ENCODE data around the gene ACTN4. TPM values are rescaled to one million over a fixed set of nuclear protein-coding genes. Genes with fewer than 3 reads are reported as not detected.

ACTN4 gene
- polyA plus RNA-seq, 6 donors from 2014 or later = 6.8 to 15.8 (median 10.6) TPM

DNA sequence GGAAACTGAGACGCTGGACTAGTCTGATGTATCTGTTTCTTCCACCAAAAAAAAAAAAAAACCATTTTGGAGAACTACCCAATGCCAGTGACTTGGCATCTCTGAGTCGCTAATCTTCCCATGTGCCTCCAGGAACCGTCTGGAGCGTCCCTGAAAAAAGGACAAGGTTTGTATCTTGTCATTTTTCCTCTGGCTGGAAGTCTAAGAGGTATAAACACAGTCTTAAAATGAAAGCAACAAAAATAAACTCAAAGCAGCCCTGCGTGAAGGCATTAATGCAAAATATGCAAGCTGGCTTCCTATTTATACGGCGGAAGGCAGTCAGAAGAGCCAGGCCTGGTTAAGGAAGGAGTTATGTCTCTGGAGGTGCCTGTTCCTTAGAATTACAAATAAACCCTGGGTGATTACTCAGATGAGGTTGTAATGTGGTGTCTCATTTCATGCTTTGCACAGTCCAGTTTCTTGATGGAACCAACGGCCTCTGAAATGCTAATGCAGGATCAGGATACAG is 20.3 kb downstream of the ACTN4 start:
- DNase-seq = no peak
- Mint-ChIP-seq H3K9me3 (no peaks in the 10 kb centered on the region), H3K27ac (peak overlapping the region; percentile 91 to 99 (median 98)), H3K4me1 (peaks cover 59 to 95% (median 81%) of the 10 kb centered on the region in 3 donors), H3K27me3 (no peaks in the 10 kb centered on the region), H3K36me3 (no peaks in the 10 kb centered on the region), H3K4me3 (peak overlapping the region; percentile 58 to 92 (median 84))
- ATAC-seq (ENCODE audit: low read depth in 2 of 2) = peak; percentile 57 to 59

DNA sequence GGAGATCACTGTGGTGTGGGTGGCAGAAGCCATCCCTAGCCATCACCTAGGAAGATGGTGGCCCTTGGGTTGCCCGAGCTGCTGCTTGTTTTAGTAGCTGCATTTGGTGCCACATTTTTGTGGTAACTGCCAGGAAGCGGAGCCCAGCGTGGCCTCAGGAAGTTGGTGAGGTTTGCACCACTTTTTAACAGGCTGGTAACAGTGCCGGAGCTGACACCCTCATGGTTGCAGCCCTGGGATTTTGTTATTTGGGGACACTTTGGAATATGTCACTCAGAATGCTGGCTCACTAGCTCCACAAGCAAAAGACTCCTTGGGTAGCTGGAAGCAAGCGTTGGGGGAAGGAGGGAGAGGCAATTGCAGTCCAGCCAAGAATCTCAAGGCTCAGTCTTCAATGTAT is 22.1 kb downstream of the ACTN4 start:
- Mint-ChIP-seq H3K27ac (peak overlapping the region in 5 of 6 donors; percentile 16 to 91 (median 66)), H3K4me3 (peak overlapping the region; percentile 9 to 92 (median 80)), H3K4me1 (peaks cover 58 to 86% (median 76%) of the 10 kb centered on the region in 3 donors), H3K36me3 (no peaks in the 10 kb centered on the region), H3K27me3 (no peaks in the 10 kb centered on the region), H3K9me3 (no peaks in the 10 kb centered on the region)
- ATAC-seq (ENCODE audit: low read depth in 2 of 2) (no peak), DNase-seq (no peak)

DNA sequence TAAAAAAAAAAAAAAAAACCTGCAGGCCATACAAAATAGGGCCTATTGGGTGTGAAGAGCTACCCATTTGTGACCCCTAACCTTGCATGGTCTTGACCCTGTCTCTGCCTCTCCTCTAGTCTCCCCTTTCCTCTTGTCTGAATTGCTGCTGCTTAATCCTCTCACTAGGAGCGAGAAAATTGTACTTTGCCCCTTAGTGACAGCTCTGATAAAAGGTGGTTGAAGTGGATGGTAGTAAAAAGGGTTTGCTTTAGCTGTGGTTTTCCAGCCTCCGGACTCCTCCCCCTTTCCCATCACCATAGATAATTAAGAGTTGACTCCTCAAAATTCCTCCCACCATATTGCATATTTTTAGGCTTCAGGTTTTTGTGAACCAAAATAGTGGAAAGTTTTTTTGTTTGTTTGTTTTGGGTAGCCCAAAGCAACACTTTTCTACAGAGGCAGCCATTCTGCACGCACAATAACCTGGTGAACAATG is 23.5 kb downstream of the ACTN4 start:
- Mint-ChIP-seq H3K9me3 (no peaks in the 10 kb centered on the region), H3K36me3 (no peaks in the 10 kb centered on the region), H3K4me3 (peak overlapping the region in 1 of 8 donors; percentile 26), H3K4me1 (peaks cover 64 to 86% (median 78%) of the 10 kb centered on the region in 3 donors), H3K27ac (peak overlapping the region in 1 of 6 donors; percentile 59), H3K27me3 (no peaks in the 10 kb centered on the region)
- no peak for ATAC-seq (ENCODE audit: low read depth in 2 of 2)
- DNase-seq = no peak

DNA sequence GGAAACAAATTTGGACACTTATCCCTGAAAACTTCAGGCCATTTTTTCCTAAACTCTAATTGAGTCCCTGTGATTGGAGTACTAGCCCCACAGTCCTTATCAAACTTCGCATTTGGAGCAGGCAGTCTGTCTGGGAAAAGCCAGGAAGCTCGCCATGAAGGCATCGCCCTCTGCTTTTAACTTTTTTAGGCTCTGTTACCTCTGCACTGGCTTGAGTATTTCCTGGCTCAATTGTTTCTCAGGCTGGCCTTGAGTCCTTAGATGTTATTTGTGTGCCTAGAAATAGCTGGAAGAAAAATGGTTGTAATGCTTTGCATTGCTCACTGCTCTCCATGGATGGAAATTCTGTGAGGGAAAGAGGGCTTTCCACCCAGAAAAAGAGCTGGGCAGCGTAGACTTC is 24.2 kb downstream of the ACTN4 start:
- peak overlapping the region in 1 of 6 donors; percentile 38 for H3K27ac Mint-ChIP-seq
- ATAC-seq (ENCODE audit: low read depth in 2 of 2) (no peak), DNase-seq (no peak)
- no peaks in the 10 kb centered on the region for H3K27me3 Mint-ChIP-seq
- H3K4me1 Mint-ChIP-seq = peaks cover 66 to 86% (median 78%) of the 10 kb centered on the region in 3 donors
- no peaks in the 10 kb centered on the region for H3K36me3 Mint-ChIP-seq
- H3K4me3 Mint-ChIP-seq = no peak overlapping the region
- no peaks in the 10 kb centered on the region for H3K9me3 Mint-ChIP-seq

DNA sequence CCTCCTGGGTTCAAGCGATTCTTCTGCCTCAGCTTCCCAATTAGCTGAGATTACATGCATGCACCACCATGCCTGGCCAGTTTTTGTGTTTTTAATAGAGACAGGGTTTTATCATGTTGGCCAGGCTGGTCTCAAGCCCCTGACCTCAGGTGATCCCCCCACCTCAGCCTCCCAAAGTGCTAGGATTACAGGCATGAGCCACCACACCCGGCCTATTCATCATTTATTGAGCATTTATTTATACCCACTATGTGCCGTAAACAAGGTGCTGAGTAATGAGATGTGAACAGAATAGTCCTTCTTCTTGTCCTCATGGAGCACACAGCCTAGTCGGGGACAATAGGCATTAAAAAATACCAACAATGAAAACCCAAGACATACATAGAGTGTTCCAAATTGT is 25.6 kb downstream of the ACTN4 start:
- DNase-seq (no peak), ATAC-seq (ENCODE audit: low read depth in 2 of 2) (no peak)
- H3K9me3 Mint-ChIP-seq = no peaks in the 10 kb centered on the region
- peaks cover 69 to 86% (median 78%) of the 10 kb centered on the region in 3 donors for H3K4me1 Mint-ChIP-seq
- H3K4me3 Mint-ChIP-seq = no peak overlapping the region
- no peak overlapping the region for H3K27ac Mint-ChIP-seq
- H3K27me3 Mint-ChIP-seq = no peaks in the 10 kb centered on the region
- H3K36me3 Mint-ChIP-seq = no peaks in the 10 kb centered on the region

DNA sequence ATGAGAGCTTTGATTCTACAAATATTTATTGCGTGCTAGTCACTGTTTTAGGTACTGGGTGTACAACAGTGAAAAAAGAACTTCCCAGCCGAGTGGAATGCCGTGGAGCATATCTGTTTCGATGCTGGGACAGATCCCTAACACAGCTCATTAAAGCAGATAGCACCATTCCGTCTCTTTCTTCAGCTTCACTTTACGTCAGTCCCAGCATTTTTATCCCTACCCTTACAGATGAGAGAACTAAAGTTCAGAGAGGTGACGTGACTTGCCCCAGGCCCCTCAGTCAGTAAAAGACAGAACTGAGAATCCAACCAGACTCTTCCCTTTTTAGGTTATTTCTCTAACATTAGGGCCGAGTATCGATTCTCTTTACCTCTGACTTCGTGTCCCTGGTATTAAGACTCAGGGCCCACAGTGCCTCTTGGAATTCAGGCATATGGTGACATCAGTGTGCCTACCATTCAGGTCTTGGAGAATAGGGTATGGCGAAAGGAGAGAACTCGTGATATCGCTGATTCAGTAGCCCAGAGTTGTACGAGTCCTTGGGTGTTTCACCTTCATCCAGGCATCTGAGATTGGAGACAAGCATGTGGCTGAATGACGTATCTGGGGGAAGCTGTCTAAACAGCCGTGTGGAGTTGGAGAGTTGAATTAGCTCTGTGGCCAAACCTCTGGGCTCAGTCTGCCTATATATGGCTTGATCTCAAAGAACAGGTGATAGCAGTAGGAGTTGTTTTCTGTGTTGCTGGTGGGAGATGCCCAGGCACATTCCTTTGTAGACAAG is 27.1 kb downstream of the ACTN4 start:
- Mint-ChIP-seq H3K36me3 (peaks cover 0 to 1% of the 10 kb centered on the region in 2 donors), H3K4me1 (peaks cover 67 to 85% (median 78%) of the 10 kb centered on the region in 3 donors), H3K27ac (peak overlapping the region in 4 of 6 donors; percentile 24 to 92 (median 46)), H3K27me3 (no peaks in the 10 kb centered on the region), H3K9me3 (no peaks in the 10 kb centered on the region), H3K4me3 (peak overlapping the region in 1 of 8 donors; percentile 8)
- DNase-seq = no peak
- peak in 1 of 2 donors; percentile 27 for ATAC-seq (ENCODE audit: low read depth in 2 of 2)

DNA sequence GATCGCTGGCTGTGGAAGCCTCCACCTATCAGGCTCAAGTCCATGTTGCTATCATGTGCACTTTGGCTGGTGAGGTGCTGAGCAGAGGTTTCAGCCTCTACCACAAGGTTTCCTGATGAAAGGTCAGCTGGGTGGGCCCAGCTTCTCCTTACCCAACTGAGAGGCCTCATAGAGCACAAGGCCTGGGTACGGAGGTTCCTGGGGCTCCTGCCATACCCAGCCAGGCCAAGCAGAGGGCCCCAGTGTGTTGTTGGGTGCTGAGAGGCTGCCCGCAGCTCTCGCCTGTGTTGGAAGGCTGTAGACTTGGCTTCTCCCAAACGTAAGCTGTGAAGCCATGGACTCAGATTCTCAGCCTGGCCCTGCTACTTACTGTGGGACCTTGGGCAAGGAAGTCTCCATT is 28.2 kb downstream of the ACTN4 start:
- Mint-ChIP-seq H3K36me3 (peaks cover 0 to 7% of the 10 kb centered on the region in 2 donors), H3K4me1 (peaks cover 66 to 81% (median 76%) of the 10 kb centered on the region in 3 donors), H3K27ac (peak overlapping the region in 2 of 6 donors; percentile 56 to 58), H3K4me3 (peak overlapping the region in 2 of 8 donors; percentile 41 to 44), H3K9me3 (no peaks in the 10 kb centered on the region), H3K27me3 (no peaks in the 10 kb centered on the region)
- no peak for ATAC-seq (ENCODE audit: low read depth in 2 of 2)
- DNase-seq = no peak

DNA sequence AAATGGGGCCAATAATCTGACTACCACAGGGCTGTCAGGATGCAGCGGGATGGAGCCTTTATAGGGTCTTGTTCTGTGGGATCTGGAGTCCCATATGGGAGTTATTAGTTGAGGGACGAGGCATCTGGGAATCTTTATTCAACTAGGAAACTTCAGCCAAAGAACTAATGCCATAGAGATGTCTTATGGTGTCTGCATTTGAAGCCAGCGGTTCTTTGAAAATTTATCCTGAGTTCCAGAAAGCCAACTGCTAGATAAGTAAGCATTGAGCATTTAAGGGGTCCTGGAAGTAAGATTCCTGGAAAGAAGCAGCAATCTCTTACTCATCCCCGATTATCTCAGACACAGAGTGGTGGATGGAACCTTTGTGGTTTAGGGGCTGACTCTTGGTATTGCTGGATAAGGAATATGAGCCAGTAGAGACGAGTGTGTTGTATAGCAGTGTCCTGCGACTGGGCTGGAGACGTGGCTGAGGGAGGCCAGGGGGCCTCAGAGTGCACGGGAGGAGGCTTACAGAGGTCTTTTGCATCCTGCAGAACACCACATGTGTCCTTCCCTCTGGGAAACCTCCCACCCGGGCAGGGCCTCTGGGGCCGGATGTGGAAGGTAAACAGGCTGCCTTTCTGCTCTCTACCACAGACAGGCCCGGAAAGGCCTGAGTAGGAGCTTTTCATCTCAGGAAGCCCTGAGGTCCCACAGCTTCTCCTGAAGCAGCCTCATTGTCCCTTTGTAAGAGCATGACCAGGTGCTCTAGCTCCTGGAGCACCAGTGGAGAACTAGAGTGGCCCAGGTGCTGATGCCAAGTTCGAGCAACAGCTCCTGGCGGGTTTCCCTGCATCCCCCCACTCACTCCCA is 28.8 kb downstream of the ACTN4 start:
- Mint-ChIP-seq H3K4me3 (peak overlapping the region in 6 of 8 donors; percentile 51 to 84 (median 68)), H3K36me3 (peaks cover under 1 to 7% of the 10 kb centered on the region in 2 donors), H3K27ac (peak overlapping the region in 5 of 6 donors; percentile 54 to 90 (median 69)), H3K4me1 (peaks cover 65 to 80% (median 73%) of the 10 kb centered on the region in 3 donors), H3K27me3 (no peaks in the 10 kb centered on the region), H3K9me3 (no peaks in the 10 kb centered on the region)
- DNase-seq (no peak), ATAC-seq (ENCODE audit: low read depth in 2 of 2) (no peak)

DNA sequence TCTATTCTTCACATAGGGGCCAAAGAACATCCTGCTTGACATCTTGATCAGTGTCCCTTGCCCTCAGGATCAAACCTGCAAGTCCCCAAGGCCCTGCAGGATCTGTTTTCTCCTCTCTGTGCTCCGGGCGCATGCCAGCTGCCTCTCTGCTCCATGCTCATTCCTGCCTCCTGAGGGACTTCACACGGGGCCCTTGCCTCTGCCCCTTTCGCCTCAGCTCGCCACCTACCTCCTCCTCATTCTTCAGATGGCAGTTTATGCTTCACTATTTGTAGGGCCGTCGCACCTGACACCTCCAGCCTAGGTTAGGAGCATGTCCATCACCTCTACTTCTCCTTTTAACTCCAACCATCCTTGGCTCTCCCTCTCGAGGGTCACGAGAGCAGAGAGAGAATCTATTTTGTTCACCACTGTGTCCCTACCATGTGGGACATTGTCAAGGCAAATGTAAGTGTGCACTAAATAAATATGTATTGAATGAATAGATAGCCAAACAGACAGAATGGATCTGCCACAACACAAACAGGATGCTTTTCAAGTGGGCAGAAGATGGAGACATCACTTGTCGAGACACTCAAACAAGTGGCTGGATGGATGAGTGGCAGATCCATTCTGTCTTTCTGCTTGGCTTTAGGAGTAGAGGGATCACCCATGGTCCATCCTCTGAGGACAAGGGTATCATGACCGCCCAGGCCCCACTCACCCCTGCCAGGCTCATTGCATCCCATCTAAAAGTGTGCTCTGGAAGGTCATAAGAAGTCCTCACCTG is 29.6 kb downstream of the ACTN4 start:
- H3K4me1 Mint-ChIP-seq = peaks cover 67 to 81% (median 73%) of the 10 kb centered on the region in 3 donors
- peaks cover 4 to 7% of the 10 kb centered on the region in 2 donors for H3K36me3 Mint-ChIP-seq
- ATAC-seq (ENCODE audit: low read depth in 2 of 2) (no peak), DNase-seq (no peak)
- H3K4me3 Mint-ChIP-seq = peak overlapping the region in 6 of 8 donors; percentile 53 to 84 (median 75)
- H3K27ac Mint-ChIP-seq = peak overlapping the region; percentile 21 to 90 (median 70)
- H3K9me3 Mint-ChIP-seq = no peaks in the 10 kb centered on the region
- H3K27me3 Mint-ChIP-seq = no peaks in the 10 kb centered on the region

DNA sequence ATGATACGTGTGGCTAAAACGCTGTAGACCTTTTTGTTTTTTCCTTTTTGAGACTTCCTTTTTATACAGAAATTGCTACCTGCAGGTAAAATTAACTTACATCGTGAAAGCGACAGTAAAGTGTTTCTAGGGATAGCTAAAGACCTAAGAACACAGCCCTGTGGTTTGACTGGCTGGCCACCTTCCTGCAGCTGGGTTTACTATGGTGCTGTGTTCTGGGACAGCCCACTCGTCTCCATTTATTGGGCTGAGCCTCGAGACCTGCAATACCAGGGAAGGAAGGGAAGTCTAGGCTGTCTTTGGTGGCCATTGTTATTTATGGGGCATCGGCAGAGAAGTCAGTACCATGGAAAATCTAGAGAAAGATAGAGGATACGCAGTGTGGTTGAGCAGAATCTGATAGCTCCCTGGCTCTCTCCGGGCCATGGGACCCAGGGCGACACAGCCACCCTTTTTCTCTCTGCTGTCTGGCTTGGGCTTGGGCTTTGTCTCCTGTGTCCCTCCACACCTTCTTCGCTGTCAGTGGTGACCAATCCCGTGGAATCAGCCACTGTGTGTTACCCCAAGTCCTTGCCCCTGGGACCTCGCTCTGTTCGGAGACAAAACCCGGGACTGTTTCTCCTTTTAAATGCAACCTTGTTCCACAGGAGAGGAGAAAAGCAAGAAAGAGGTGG is 30.9 kb downstream of the ACTN4 start:
- peak overlapping the region in 5 of 6 donors; percentile 29 to 93 (median 79) for H3K27ac Mint-ChIP-seq
- DNase-seq (no peak), ATAC-seq (ENCODE audit: low read depth in 2 of 2) (no peak)
- no peaks in the 10 kb centered on the region for H3K27me3 Mint-ChIP-seq
- peak overlapping the region in 5 of 8 donors; percentile 10 to 82 (median 75) for H3K4me3 Mint-ChIP-seq
- H3K4me1 Mint-ChIP-seq = peaks cover 74 to 86% (median 83%) of the 10 kb centered on the region in 3 donors
- peaks cover 4 to 7% of the 10 kb centered on the region in 2 donors for H3K36me3 Mint-ChIP-seq
- no peaks in the 10 kb centered on the region for H3K9me3 Mint-ChIP-seq

DNA sequence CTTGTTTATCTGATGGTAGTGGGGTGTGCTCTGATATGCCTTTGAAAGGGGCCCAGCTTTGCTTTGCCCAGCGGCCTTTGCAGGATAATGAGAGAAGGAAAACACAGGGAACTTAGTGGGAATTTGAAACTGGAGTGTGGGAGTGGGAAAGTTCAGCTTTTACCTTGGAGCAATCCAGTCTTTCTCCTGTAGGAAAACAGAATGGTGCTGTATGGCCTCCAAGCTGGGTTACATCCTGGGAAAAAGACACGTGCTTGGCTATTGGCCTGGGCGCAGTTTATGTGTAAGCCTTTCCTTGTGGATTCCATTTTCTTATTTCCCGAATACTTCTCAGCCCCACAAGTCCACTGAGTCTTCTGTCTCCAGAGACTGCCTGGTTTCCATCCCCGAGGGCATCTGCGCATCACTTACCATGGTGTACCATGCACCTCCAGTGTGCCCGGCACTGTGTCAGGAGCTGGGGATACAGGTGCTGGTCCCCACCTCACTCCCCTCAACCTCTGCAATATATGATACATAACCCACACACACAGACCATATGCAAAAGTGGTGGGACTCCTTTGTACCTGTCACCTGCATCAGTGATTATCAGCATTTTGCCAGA is 31.5 kb downstream of the ACTN4 start:
- H3K4me1 Mint-ChIP-seq = peaks cover 77 to 90% (median 87%) of the 10 kb centered on the region in 3 donors
- peak overlapping the region in 3 of 8 donors; percentile 50 to 75 (median 57) for H3K4me3 Mint-ChIP-seq
- H3K27ac Mint-ChIP-seq = peak overlapping the region in 3 of 6 donors; percentile 44 to 90 (median 77)
- ATAC-seq (ENCODE audit: low read depth in 2 of 2) = no peak
- no peak for DNase-seq
- no peaks in the 10 kb centered on the region for H3K27me3 Mint-ChIP-seq
- peaks cover 4 to 7% of the 10 kb centered on the region in 2 donors for H3K36me3 Mint-ChIP-seq
- H3K9me3 Mint-ChIP-seq = no peaks in the 10 kb centered on the region

DNA sequence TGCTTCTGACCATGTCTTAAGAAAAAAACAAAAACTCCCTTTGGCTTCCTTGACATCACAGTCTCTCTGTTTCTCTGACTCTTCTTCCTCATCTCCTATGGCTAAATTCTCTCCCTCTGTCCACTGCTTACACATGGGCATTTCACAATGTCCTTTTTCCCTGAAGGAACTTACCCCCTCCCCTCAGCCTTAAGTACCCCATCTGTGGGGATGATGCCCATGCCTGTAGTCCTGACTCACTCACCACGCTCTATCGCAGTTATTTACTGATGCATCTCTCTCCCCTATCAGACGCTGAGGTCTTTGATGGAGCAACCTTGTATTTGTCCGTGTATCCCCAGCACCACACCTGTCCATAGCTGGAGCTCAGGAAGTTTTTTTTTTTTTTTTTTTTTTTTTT is 32.4 kb downstream of the ACTN4 start:
- ATAC-seq (ENCODE audit: low read depth in 2 of 2) (no peak), DNase-seq (no peak)
- Mint-ChIP-seq H3K36me3 (peaks cover 4 to 7% of the 10 kb centered on the region in 2 donors), H3K27ac (peak overlapping the region in 5 of 6 donors; percentile 5 to 95 (median 67)), H3K9me3 (no peaks in the 10 kb centered on the region), H3K27me3 (no peaks in the 10 kb centered on the region), H3K4me1 (peaks cover 74 to 88% (median 86%) of the 10 kb centered on the region in 3 donors), H3K4me3 (peak overlapping the region in 1 of 8 donors; percentile 56)
